ENCODE results near the gene PDE8B. TPM values are rescaled to one million over a fixed set of nuclear protein-coding genes. Genes with fewer than 3 reads are reported as not detected.
"Not testable (repeated sequence)": the region's sequence is repeated elsewhere in the genome, so short reads cannot be mapped to it uniquely, and the experiment has no call there.

Gene PDE8B
- total RNA-seq, 1 donor from 2014 or later, result 0.62 TPM

GRCh38 chr5:77443670-77444069 lies 233.2 kb downstream of the PDE8B start:
- no peak for ATAC-seq (ENCODE audit: poor library complexity)
- intact Hi-C loops (cut with DNase I), result no loop called here
- no peak for DNase-seq

GRCh38 chr5:77444356-77444755 lies 233.9 kb downstream of the PDE8B start:
- ATAC-seq (ENCODE audit: poor library complexity), result no peak
- intact Hi-C loops (cut with DNase I), result no loop called here
- no peak for DNase-seq

GRCh38 chr5:77448831-77449230 lies 238.4 kb downstream of the PDE8B start:
- no peak for DNase-seq
- intact Hi-C loops (cut with DNase I), result no loop called here
- peak; percentile 38 for ATAC-seq (ENCODE audit: poor library complexity)

- DNase-seq (no peak), ATAC-seq (ENCODE audit: poor library complexity) (peak; percentile 86)
- intact Hi-C loops (cut with DNase I), result no loop called here
Observed at GRCh38 chr5:77449277-77449676, 238.8 kb downstream of the PDE8B start.

- intact Hi-C loops (cut with DNase I), result no loop called here
- DNase-seq (no peak), ATAC-seq (ENCODE audit: poor library complexity) (no peak)
Observed at GRCh38 chr5:77449981-77450380, 239.5 kb downstream of the PDE8B start.

- intact Hi-C loops (cut with DNase I), result no loop called here
- no peak for ATAC-seq (ENCODE audit: poor library complexity)
Observed at GRCh38 chr5:77452351-77452750, 241.9 kb downstream of the PDE8B start.

GRCh38 chr5:77454123-77454522 lies 243.6 kb downstream of the PDE8B start:
- ATAC-seq (ENCODE audit: poor library complexity) (no peak), DNase-seq (no peak)
- intact Hi-C loops (cut with DNase I), result no loop called here

More at GRCh38 chr5:77452351-77452750, 241.9 kb downstream of the PDE8B start:
- no peak for DNase-seq

GRCh38 chr5:77461287-77461686 lies 250.8 kb downstream of the PDE8B start:
- intact Hi-C loops (cut with DNase I), result no loop called here
- DNase-seq (no peak), ATAC-seq (ENCODE audit: poor library complexity) (no peak)

GRCh38 chr5:77463905-77464304 lies 253.4 kb downstream of the PDE8B start:
- intact Hi-C loops (cut with DNase I), result no loop called here
- no peak for ATAC-seq (ENCODE audit: poor library complexity)
- no peak for DNase-seq

- intact Hi-C loops (cut with DNase I); ATAC-seq (ENCODE audit: poor library complexity): not testable (repeated sequence)
Observed at GRCh38 chr5:77468875-77469274, 258.4 kb downstream of the PDE8B start.

GRCh38 chr5:77475041-77475440 lies 264.6 kb downstream of the PDE8B start:
- DNase-seq; ATAC-seq (ENCODE audit: poor library complexity); intact Hi-C loops (cut with DNase I): not testable (repeated sequence)

More at GRCh38 chr5:77468875-77469274, 258.4 kb downstream of the PDE8B start:
- DNase-seq, result not testable (repeated sequence)

Other genes starting within 250 kb of the PDE8B start
- gene AGGF1, start 180.3 kb upstream of the PDE8B start, total RNA-seq, result 16.0 TPM
- 3.8 TPM for gene ZBED3, start 123.4 kb upstream of the PDE8B start, total RNA-seq